Fibroblast of upper back skin (primary cell): Measurements from ENCODE around the gene GPRIN1.

Experiments used
- DNase-seq: peaks from one replicate; pipeline ENCODE4 v3.0.0-alpha.2; 2013

Gene GPRIN1

DNA sequence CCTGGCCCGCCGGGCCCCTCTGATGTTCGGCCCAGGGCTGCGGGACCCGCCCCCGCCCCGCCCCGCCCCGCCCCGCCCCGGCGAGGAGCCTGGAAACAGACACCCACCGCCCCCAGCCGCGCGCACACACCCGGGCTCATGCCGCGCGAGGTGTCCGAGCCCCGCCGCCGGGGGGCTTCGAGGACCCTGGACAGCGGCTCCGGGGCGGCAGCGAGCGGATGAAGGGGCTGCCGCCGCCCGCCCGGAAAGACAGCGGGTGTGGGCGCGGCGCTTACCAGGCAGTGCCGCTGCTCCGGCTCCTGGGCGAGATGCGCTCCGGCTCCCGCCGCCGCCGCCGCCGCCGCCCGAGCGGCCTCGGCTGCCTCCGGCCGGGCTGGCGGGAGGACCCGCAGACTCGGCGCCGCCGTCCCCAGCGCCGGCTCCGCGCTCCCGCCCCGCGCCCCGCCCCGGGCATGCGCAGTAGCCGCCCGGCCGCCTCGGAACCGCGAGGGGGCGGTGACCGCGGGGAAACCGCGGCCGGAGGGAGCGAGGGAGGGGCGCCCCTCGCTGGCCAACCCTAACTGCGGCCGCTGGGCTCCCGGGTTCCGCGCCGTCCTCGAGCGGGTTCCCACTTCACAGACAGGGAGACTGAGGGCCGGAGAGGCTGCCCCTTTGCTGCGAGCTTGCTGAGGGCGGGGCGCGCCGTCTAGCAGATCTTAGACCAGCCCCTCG is at the start of gene GPRIN1:
TSS of gene GPRIN1 (minus strand) at position 433 of the 711 bp plus-strand sequence. CDS start 10,322 bp downstream, outside the sequence.
- DNase-seq, result peak; percentile 46

DNA sequence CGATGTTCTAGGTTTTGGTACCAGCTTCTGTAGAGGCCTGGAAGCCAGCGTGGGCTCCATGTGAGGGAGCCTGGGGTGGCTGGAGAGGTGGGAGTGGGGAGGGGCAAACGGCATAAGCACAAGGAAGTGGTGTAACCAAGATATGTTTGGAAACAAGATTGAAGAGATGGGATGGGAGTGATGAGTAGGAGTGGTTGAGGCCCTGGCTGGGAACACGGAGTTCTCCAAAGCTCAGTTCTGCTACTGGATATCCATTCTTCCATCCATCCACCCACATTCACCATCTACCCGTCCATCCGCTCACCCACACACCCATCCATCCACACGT is 49.5 kb upstream of the GPRIN1 start:
- no peak for DNase-seq

DNA sequence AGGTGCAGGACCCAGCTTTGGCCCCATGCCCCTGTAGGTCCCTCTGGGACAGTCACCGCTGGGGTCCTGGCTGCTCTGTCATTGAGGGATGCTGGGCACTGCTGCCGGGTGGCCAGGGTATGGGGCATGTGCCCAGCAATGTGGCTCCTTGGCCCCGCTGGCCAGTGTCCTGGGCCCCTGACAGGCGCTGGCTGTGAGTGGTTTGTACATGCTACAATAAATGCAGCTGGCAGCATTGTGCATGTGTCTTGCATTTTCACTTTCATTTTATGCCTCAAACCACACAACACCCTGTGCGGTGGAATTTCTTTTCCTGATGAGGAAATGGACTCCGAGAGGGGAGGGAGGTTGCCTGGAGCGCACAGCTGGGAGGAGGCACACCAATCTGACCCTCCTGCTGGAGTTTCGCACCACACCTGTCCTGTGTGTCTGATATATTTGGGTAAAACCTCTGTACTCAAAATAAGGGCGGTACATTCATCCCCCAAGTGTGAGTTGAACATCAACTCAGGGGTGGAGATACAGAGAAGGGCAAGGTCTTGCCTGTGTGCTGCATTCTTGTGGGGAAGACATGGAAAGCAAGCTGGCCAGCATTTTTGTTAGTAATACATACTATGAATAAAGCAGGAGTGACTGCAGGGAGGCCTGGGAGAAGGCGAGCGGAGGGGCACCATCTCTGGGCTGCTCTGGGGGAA is 49.0 kb upstream of the GPRIN1 start:
- DNase-seq, result peak; percentile 34

DNA sequence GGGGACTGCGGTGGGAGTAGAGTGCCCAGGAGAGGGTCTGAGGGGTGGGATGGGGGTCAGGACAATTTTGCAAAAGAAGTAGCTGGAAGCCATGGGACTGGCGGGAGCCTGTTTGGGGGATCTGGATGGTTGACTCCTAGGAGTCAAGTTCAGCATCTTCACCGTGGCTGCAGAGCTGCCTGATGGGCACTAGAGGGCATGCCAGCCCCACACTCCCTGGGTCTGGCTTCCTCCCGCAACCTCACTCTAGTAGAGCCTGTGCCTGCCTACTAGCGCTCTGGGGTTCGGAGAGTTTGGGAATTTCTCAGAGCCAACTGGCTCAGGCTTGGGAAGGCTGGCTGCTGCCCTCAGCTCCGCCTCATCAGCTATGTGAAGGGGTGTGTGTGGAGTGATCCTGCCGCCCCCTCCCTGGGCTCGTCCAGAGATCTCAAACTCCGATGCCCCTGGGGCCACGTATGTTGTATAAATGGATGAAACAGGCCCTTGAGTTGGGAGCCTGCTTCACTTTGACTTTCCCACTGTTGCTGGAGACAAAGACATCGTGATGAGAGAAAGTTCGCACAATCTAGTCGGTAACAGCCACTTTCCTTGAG is 48.1 kb upstream of the GPRIN1 start:
- DNase-seq, result peak; percentile 57

DNA sequence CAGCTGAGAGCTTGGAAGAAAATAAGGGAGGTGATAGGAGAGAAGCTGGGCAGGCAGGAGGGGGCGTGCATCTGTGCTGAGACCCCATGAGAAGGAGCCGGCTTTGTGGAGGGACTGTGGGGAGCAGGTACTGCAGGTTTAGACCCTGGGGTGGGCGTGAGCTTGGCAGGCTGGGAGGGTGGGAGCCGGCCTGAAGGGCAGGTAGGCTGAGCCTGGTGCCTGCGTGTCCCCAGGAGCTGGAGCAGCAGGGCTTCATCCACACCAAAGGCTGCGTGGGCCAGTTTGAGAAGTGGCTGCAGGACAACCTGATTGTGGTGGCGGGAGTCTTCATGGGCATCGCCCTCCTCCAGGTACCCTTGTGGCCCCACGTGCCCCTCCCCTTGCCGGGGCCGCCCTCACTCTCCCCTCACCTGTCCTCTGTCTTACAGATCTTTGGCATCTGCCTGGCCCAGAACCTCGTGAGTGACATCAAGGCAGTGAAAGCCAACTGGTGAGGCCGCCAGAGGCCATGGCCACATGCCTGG is 46.6 kb upstream of the GPRIN1 start:
- no peak for DNase-seq

DNA sequence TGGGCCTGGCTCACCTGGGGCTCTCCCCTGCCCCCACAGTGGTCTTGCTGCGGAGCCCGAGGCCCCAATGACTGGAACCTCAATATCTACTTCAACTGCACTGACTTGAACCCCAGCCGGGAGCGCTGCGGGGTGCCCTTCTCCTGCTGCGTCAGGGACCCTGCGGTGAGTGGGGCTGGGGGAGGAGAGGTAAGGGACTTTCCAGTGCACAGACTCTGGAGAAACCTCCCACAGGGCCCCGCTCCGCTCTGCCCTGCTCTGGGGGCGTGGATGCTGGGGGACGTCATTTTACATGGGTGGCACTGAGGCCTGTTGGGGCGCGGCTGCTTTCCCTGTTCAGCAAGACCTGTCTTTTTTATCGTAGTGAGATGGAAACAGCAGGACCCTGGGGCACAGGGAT is 44.9 kb upstream of the GPRIN1 start:
- DNase-seq, result no peak

DNA sequence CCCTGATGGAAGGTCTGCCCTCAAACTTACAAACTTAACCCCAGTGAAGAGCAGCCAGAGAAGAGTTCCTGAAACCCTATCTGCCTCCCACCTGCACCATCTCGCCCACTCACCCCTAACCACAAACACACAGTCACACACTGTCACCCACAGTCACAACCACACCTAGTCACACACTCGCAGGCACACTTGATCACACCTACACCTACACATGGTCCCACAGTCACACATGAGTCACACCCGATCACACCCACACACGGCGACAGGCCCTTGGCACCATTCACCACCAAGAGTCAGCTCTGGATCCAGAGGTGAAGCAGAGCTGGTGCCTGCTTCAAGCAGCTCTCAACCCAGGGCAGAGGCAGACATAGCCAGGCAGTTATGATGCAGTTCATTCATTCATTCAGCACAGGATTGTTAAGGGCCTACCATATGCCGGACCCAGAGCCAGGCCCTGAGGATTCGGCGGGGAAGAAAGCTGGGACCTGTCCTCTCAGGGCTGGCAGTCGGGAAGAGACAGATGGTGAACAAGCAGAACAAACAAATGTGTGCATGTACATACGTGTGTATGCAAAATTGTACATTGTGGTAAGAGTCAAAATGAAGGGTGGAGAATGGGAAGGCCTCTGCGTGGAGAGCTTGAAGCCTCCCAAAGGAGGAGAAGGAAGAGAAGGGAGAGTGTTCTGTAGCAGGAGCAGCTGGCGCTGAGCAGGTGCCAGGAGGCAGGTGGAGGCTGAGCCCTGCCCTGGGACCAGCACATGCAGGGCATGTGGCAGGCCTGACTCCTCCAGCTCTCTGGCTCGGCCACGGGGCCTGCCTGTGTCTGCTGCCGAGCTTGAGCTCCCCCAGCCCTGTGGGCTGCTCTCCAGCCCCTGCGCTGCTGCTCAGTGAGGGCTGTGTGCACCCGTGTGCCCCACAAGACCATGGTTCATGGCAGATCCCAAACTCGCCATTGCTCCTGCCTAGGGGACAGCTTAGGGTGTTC is 43.7 kb upstream of the GPRIN1 start:
- no peak for DNase-seq

DNA sequence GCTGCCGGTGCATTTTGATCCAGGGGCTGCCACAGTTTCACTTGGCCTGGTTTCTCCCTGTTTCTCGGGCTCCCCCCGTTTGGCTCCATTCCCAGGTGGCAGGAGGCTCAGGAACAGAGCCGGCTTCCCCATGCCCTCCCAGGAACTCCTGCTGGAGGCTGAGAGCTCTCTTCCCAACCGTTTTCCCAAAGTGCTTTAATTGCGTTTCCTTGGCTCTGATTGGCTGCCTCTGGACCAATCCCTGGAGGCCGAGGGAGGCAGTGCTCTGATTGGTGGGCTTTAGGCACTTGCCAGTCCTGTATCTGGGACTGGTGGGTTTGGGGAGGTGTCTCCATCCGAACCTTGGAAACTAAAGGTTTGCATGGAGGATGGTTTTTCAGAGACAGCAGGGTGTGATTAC is 42.2 kb upstream of the GPRIN1 start:
- no peak for DNase-seq

DNA sequence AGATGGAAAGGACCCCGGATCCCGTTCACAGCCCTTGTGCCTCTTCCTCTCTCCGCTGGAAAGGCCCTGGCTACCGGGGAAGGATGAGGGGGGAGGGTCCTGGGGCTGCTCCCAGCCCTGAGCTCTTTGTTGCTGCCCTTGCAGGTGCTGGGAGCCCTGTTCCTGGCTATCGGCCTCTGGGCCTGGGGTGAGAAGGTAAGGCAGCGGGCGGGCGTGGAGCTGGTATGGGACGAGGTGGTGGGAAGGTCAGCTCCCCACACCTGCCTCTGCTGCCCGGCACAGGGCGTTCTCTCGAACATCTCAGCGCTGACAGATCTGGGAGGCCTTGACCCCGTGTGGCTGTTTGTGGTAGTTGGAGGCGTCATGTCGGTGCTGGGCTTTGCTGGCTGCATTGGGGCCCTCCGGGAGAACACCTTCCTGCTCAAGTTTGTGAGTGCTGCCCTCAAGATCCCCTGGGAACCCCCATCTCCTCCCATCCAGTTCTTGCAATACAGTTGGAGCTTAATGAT is 41.6 kb upstream of the GPRIN1 start:
- DNase-seq, result no peak

DNA sequence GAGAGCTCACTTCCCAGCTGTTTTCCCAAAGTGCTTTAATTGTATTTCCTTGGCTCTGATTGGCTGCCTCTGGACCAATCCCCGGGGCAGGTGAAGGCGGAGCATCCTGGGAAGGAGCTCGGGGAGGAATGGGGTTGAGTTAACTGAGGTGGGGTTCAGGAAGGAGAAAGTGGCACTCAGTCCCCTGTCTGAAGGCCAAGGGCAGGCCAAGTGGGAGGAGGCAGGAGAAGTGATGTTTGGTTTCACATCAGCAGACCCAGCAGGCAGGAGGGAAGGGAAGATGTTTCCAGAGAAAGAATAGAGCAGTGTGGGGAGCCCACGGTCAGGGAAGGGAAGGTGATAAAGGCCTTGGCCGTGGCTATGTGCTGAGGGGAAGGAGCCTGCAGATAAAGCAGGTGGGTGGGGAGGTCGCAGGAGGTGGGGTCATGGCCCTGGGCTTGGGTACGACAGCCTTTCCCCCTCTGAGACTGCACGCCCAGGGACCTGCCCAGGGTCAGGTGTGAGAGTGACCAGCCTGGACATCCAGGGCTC is 40.5 kb upstream of the GPRIN1 start:
- no peak for DNase-seq

DNA sequence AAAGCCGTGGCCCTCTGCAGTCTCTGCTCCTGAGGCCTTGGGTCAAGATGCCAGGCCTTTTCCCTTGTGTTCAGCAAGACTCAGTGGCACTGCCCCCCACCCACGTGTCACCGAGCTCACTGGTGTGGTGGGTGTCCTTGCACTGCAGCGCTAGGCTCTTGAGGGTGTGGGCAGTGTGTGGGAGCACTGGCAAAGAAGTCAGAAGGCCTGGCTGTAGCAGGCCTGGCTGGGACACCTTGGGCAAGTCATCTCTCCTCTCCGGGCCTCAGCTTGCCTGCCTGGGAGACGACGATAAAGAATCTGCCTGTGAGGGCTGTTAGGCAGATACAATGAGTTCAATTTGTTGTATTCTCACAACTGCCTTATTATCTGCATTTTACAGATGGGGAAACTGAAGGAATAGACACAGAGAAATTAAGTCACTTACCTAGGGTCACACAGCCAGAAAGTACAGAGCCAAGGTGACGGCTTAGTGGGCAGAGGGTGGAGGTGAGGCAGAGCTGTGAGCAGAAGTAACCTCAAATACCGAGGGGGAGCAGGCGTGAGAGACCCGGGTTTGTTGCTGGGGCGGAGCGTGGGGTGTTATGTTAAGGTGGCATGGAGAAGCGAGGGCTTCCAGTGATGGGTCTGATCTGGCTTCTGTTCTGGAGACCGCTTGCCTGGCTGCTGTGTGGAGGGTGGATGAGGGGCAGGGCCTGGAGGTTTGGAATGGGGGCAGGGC is 38.7 kb upstream of the GPRIN1 start:
- no peak for DNase-seq

DNA sequence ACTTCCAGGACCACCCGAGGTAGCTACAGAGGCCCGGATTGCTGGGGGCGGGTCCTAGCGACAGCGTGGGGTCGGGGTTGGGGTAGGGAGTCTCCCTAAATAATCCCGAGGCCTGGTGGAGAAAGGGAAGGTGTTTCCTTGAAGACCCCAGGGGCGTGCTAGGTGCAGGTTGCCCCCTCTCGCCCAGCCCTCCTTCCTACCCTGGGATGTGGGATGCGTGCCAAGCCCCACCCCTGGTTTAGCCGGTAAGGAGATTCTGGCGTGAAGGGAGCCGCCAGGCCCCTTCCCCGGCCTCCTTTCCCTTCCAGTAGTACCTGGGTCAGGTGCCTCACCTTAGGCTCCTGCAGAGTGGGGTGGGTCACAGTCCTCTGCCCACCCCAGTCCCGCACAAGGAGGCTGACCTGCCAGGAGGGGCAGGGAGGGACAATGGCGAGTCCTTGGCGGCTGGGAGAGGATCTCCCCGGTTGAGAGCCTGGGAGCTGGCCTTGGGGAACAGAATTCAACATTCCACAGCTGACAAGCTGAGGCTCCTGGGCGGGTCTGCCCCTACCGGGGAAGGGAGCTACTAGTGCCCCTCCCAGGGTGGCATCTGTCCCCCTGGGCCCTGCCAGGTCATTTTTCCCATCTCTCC is 38.0 kb upstream of the GPRIN1 start:
- DNase-seq, result peak; percentile 17

DNA sequence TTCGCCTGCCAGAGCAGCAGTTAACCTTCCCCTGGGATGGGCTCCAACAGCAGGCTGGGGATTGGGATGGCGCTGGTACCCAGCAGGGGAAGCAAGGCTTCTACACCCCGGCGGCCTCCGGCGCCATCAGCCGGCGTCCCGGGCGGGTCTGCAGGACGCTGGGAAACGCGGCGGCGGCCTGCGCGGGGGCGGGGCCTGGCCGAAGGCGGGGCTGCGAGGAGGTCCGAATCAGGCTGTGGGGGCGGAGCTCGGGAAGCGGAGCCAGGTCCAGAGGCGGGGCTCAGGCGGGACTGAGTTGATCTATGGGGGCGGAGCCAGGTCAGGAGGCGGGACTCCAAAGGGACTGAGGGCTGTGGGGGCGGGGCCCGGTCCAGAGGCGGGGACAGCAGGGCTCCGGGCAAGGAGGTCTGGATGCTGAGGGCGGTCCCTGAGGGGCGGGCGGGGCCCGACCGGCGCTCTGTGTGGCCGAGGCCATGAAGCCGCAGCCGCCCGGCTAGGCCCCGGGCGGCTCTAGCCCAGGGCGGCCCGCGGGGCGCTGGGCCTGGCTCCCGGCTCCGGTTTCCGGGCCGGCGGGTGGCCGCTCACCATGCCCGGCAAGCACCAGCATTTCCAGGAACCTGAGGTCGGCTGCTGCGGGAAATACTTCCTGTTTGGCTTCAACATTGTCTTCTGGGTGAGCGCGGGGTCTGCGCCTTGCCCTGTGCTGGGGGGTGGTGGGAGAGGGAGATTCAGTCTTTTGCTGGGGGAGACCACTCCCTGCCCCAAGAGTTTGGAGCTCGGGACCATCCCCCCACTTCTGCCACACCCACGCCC is 37.3 kb upstream of the GPRIN1 start, which contains the start of gene TSPAN17:
TSS of gene TSPAN17 (plus strand) at position 455 of the 813 bp plus-strand sequence. CDS start at position 587, 132 bp downstream.
- peak; percentile 99 for DNase-seq

DNA sequence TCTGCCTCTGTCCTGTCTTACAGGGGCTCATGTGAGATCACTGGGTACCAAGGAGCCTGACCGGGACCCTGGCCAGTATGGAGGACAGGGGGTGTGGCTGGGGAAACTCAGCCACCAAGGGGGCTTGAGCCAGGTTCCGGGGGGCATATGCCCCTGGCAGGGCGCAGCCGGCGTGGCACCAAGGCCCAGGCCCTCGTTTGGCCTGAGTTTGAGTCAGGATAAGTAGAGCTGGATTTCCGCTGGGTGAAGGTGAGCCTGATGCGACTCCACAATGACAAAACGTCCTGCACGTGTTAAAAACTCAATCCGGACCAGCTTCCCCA is 36.7 kb upstream of the GPRIN1 start:
- no peak for DNase-seq

DNA sequence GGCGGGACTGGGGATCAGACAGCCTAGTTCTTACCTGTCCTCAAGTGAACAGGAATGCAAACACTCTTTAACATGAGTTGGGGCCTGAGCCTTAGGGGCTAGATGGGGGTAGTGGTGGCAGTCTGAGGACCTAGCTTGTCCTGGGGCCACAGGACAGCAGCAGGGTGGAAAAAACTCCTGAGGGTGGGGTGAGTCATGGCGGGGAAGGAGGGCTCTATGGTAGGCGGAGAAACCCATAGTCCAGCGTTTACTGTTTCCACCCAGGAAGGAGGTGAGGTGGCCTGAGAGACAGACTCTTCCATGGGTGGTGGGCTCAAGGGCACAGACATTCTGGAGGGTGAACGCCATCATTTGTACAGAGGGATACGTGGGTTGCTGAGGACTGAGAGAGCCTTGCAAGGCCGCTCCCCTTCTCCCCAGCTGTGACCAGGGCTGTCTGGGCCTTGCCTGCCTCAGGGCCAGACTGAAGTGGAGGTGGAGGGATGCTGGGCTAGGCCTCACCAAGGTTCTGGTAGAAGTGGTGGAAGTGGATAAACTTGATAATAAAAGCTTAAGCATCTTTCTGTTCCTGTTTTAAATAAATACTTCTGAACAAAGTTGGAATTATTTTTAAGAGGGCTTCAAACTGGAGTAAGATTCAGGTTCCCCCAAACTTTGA is 36.2 kb upstream of the GPRIN1 start:
- DNase-seq, result no peak

DNA sequence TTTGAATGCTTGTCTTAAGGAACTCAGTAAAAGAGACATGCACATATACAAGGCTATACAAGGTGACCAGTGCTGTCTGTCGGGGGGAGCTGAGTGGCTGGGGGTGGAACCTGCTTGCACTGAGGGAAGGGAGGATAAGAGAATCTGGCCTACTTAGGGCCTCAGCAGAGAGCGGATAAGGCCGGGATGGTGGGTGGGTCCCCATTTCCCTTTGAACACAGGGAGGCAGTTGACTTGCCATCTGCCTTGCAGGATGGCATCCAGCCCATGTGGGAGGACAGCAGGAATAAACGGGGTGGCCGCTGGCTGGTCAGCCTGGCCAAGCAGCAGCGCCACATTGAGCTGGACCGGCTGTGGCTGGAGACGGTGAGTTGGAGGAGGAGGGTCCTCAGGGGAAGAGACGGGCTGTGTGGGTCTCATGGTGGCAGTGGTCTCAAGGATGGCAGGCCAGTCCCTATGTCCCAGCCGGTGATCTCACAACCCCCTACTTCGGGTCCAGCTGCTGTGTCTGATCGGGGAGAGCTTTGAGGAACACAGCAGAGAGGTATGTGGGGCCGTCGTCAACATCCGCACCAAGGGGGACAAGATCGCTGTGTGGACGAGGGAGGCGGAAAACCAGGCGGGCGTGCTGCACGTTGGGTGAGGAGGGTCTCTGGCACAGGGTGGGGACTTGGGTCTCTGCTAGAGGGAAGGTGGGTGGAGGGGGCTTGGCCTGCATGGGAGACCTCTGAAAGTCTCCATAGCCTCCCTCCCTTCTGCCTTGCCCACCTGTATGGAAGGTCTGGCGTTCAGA is 35.1 kb upstream of the GPRIN1 start:
- DNase-seq, result no peak

DNA sequence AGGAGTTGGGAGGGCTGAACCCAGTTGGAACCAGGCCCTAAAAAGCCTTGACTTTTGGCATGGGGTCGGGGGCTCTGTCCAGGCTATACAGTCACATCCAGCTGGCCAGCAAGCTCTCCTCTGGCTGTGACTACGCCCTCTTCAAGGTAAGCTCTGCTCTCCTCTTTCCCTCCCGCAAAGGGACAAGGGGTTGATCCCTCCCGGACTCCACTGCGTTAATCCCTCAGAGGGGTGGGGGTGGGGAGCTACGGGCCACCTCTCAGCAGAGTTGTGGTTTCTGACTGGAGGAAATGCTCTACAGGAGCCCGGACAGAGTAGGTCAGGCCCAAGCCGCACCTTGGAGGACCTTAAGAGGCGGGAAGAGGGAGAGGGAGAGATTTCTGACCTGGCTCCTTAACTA is 34.3 kb upstream of the GPRIN1 start:
- DNase-seq, result no peak

DNA sequence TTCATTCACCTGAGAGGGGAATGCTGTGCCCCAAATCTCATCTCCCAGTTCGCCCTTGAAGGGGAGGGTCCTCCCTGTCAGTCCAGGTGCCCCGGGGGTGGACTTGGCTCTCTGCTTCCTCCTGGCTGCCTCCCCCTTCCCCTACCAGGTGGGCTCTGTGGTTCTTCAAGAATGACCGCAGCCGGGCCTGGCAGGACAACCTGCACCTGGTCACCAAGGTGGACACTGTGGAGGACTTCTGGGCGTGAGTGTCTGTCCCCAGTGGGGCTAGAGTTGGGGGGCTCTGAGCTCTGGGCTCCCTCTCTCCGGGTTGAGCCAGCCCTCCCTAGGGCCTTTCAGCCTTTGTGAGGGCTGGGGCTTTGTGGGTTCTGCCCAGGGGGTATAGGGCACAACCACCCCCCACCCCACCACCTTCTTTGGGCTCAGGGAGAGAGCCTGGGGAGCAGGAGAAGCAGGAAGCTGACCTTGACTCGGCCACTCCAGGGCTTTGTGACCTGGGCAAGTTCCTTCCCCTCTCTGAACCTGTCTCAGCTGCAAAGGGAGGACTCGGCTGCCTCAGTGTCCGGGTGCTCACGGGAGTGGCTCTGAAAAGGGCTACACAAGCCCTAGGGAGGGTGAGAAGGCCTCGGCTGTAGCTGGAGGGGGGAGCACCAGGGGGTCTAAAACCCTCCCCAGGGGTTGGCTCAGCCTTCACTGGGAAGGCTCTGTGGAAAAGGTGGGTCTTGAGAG is 33.7 kb upstream of the GPRIN1 start:
- DNase-seq, result no peak
